BJ (cell line): ENCODE results near the gene LRIF1. TPM values are rescaled to one million over a fixed set of nuclear protein-coding genes. Genes with fewer than 3 reads are reported as not detected.

Experiments used
- CTCF ChIA-PET: fragments of 350-600 bp; formaldehyde crosslinking; extraction: SDS; loops from one replicate; lab custom pipeline; 2021; ENCODE audit warnings: antibody characterized with exemption, inconsistent platforms; lab: Yijun Ruan, JAX
- POLR2A ChIA-PET: fragments of 300-600 bp; sonication (Branson Sonifier 250); formaldehyde crosslinking; extraction: SDS; loops from one replicate; lab custom pipeline; 2021; ENCODE audit warnings: antibody characterized with exemption; lab: Charles Lee
- DNase-seq: peaks from one replicate; pipeline ENCODE4 v3.0.0-alpha.2; 2011; ENCODE audit warnings: low read depth
- H3K27me3 ChIP-seq: 2 replicates; pipeline ENCODE4 v1.6.0; 2011; ENCODE audit warnings: low read length; ENCODE audit not compliant: control insufficient read depth, insufficient read depth
- H3K36me3 ChIP-seq: 2 replicates; pipeline ENCODE4 v1.5.1; 2011; ENCODE audit warnings: low read length; ENCODE audit not compliant: control insufficient read depth, insufficient read depth
- H3K4me3 ChIP-seq: 2 replicates; pipeline ENCODE4 v1.5.1; 2011; ENCODE audit warnings: low read depth, mild to moderate bottlenecking, control low read depth, low read length
- polyA plus RNA-seq: library from polyadenylated mRNA; depleted of rRNA; stranded (reverse); fragments of >200 nt; gene quantifications from 2 replicates; pipeline ENCODE4 v1.2.3, GENCODE V29; 2011
- TF ChIP-seq, protein P1 (sequence below): IDR thresholded peaks from 2 replicates; pipeline ENCODE4 v1.5.1; 2011; ENCODE audit warnings: low read depth, mild to moderate bottlenecking, control low read depth, inconsistent platforms, low read length, moderate library complexity; ENCODE audit not compliant: insufficient read depth

Gene LRIF1
- polyA plus RNA-seq, 1 experiment, result 8.3 TPM

DNA sequence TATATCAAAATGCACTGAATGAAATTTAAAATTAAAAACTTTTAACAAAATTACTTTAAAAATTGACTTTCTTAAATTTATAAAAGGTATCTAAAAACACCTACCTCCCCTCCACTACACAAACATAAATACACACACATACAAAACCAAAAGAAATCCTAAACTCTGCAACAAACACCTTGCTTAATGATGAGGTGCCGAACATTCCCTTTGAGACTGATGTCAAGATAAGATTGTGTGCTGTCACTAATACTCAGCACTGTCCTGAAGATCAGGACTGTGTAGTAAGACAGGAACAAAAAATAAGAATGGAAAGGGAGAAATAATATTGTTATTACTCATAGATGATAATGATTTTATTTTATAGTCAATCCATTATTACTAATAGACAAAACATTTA lies 45.7 kb downstream of the LRIF1 start:
- Histone ChIP-seq H3K36me3 (no peaks in the 10 kb centered on the region), H3K4me3 (no peak overlapping the region), H3K27me3 (no peaks in the 10 kb centered on the region)
- TF ChIP-seq, protein P1, sequence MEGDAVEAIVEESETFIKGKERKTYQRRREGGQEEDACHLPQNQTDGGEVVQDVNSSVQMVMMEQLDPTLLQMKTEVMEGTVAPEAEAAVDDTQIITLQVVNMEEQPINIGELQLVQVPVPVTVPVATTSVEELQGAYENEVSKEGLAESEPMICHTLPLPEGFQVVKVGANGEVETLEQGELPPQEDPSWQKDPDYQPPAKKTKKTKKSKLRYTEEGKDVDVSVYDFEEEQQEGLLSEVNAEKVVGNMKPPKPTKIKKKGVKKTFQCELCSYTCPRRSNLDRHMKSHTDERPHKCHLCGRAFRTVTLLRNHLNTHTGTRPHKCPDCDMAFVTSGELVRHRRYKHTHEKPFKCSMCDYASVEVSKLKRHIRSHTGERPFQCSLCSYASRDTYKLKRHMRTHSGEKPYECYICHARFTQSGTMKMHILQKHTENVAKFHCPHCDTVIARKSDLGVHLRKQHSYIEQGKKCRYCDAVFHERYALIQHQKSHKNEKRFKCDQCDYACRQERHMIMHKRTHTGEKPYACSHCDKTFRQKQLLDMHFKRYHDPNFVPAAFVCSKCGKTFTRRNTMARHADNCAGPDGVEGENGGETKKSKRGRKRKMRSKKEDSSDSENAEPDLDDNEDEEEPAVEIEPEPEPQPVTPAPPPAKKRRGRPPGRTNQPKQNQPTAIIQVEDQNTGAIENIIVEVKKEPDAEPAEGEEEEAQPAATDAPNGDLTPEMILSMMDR, result no peak
- ChIA-PET POLR2A (no interaction called here), CTCF (no interaction called here)
- DNase-seq, result no peak

DNA sequence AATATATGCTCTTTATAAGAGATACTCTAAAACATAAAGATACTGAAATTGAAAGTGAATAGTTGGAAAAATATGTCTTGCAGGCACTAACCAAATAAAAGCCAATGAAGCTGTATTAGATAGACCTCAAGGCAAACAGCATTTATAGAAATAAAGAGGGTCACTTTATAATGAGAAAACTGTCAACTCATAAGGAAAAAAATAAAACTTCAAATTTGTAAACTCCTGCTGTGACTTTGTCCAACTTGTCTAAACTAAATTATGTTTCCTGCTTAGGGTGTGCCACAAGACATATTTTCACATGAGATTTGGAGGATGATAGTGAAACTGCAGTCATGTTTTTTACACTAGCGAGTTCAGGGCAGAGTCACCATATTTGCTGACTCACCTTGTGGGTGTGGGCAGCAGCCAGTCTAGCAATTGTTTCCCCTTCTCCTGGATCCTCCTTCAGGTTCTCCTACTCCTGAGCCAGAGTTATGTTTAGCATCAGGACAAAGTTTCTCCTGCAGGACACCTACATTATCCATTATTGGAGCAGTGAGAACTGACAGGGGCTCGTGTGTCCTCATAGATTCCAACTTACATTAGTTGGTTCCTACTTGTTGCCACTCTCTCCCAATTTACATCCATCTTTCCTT lies 46.9 kb downstream of the LRIF1 start:
- Histone ChIP-seq H3K27me3 (no peaks in the 10 kb centered on the region), H3K4me3 (no peak overlapping the region), H3K36me3 (no peaks in the 10 kb centered on the region)
- DNase-seq, result no peak
- ChIA-PET CTCF (no interaction called here), POLR2A (no interaction called here)
- TF ChIP-seq, protein P1, result no peak

GRCh38 chr1:110916274-110916668 lies 47.5 kb downstream of the LRIF1 start:
- ChIA-PET POLR2A (no interaction called here), CTCF (no interaction called here)
- DNase-seq, result no peak
- no peak overlapping the region for H3K4me3 ChIP-seq
- no peaks in the 10 kb centered on the region for H3K27me3 ChIP-seq
- H3K36me3 ChIP-seq, result no peaks in the 10 kb centered on the region
- TF ChIP-seq, protein P1, result no peak

GRCh38 chr1:110915804-110916203 lies 47.9 kb downstream of the LRIF1 start:
- H3K27me3 ChIP-seq, result no peaks in the 10 kb centered on the region
- TF ChIP-seq, protein P1, result no peak
- POLR2A ChIA-PET, result no interaction called here
- no peaks in the 10 kb centered on the region for H3K36me3 ChIP-seq
- no peak overlapping the region for H3K4me3 ChIP-seq
- CTCF ChIA-PET, result no interaction called here
- no peak for DNase-seq

- H3K36me3 ChIP-seq, result no peaks in the 10 kb centered on the region
- TF ChIP-seq, protein P1, result no peak
- no peak overlapping the region for H3K4me3 ChIP-seq
- ChIA-PET POLR2A (no interaction called here), CTCF (no interaction called here)
- no peaks in the 10 kb centered on the region for H3K27me3 ChIP-seq
- DNase-seq, result no peak
Observed at GRCh38 chr1:110914676-110915075, 49.0 kb downstream of the LRIF1 start.
